Measurements from ENCODE around the gene TMIGD1.
"Not testable (repeated sequence)": the region's sequence is repeated elsewhere in the genome, so short reads cannot be mapped to it uniquely, and the experiment has no call there.

Gene TMIGD1

GRCh38 chr17:30358055-30358760 lies 24.4 kb upstream of the TMIGD1 start:
- no peak for DNase-seq (ENCODE audit: low read depth in 2 of 2)

GRCh38 chr17:30357476-30357875 lies 23.6 kb upstream of the TMIGD1 start:
- DNase-seq (ENCODE audit: low read depth in 2 of 2): no peak

- DNase-seq (ENCODE audit: low read depth in 2 of 2): no peak
Observed at GRCh38 chr17:30354701-30355100, 20.8 kb upstream of the TMIGD1 start.

- no peak for DNase-seq (ENCODE audit: low read depth in 2 of 2)
Observed at GRCh38 chr17:30352240-30352814, 18.5 kb upstream of the TMIGD1 start.

- no peak for DNase-seq (ENCODE audit: low read depth in 2 of 2)
Observed at GRCh38 chr17:30351735-30352134, 17.9 kb upstream of the TMIGD1 start.

- not testable (repeated sequence) for DNase-seq (ENCODE audit: low read depth in 2 of 2)
Observed at GRCh38 chr17:30351263-30351662, 17.4 kb upstream of the TMIGD1 start.

GRCh38 chr17:30349252-30349651 lies 15.4 kb upstream of the TMIGD1 start:
- no peak for DNase-seq (ENCODE audit: low read depth in 2 of 2)

GRCh38 chr17:30347488-30347887 lies 13.6 kb upstream of the TMIGD1 start:
- no peak for DNase-seq (ENCODE audit: low read depth in 2 of 2)

- no peak for DNase-seq (ENCODE audit: low read depth in 2 of 2)
Observed at GRCh38 chr17:30346221-30346795, 12.5 kb upstream of the TMIGD1 start.

- no peak for DNase-seq (ENCODE audit: low read depth in 2 of 2)
Observed at GRCh38 chr17:30345527-30346075, 11.7 kb upstream of the TMIGD1 start.

- DNase-seq (ENCODE audit: low read depth in 2 of 2): no peak
Observed at GRCh38 chr17:30345089-30345433, 11.2 kb upstream of the TMIGD1 start.

GRCh38 chr17:30344283-30345088 lies 10.6 kb upstream of the TMIGD1 start:
- no peak for DNase-seq (ENCODE audit: low read depth in 2 of 2)

GRCh38 chr17:30343796-30344195 lies 9.9 kb upstream of the TMIGD1 start:
- DNase-seq (ENCODE audit: low read depth in 2 of 2): no peak

GRCh38 chr17:30343244-30343643 lies 9.4 kb upstream of the TMIGD1 start:
- DNase-seq (ENCODE audit: low read depth in 2 of 2): not testable (repeated sequence)

GRCh38 chr17:30341703-30342249 lies 7.9 kb upstream of the TMIGD1 start:
- no peak for DNase-seq (ENCODE audit: low read depth in 2 of 2)

- no peak for DNase-seq (ENCODE audit: low read depth in 2 of 2)
Observed at GRCh38 chr17:30340801-30341356, 7.0 kb upstream of the TMIGD1 start.

- DNase-seq (ENCODE audit: low read depth in 2 of 2): no peak
Observed at GRCh38 chr17:30339086-30339485, 5.2 kb upstream of the TMIGD1 start.

- no peak for DNase-seq (ENCODE audit: low read depth in 2 of 2)
Observed at GRCh38 chr17:30337393-30337999, 3.6 kb upstream of the TMIGD1 start.

GRCh38 chr17:30336369-30337171 lies 2.7 kb upstream of the TMIGD1 start:
- peak; percentile 35 to 58 for DNase-seq (ENCODE audit: low read depth in 2 of 2)

GRCh38 chr17:30334421-30334820 lies 564 bp upstream of the TMIGD1 start:
- no peak for DNase-seq (ENCODE audit: low read depth in 2 of 2)

Data from stimulated activated CD4-positive, alpha-beta T cell treated with anti-CD3 and anti-CD28 coated beads, Interleukin-1b, Interleukin-23, amount 100 ng/mL, for 4 hours (primary cell).